H1 (cell line): ENCODE measurements around the gene PPP2R5B.

Source experiments
- POLR2AphosphoS5 ChIP-seq: IDR thresholded peaks from 2 replicates; pipeline ENCODE4 v1.6.1; 2011; ENCODE audit warnings: low read depth, low read length
- USF2 ChIP-seq: IDR thresholded peaks from 2 replicates; pipeline ENCODE4 v1.6.1; 2011; ENCODE audit warnings: low read length, improper control_type of control experiment
- TF ChIP-seq, protein P1 (sequence below), 3 experiments: IDR thresholded peaks; 1 replicate in 2 of 3; 2 replicates in 1 of 3; pipeline versions ENCODE4 v1.5.1 to v1.6.1; 2011; ENCODE audit warnings: low read length in 3 of 3, mild to moderate bottlenecking in 3 of 3, inconsistent platforms in 2 of 3, low read depth in 1 of 3, moderate library complexity in 1 of 3; ENCODE audit not compliant: insufficient read depth in 1 of 3; ENCODE audit errors: control extremely low read depth in 1 of 3

DNA sequence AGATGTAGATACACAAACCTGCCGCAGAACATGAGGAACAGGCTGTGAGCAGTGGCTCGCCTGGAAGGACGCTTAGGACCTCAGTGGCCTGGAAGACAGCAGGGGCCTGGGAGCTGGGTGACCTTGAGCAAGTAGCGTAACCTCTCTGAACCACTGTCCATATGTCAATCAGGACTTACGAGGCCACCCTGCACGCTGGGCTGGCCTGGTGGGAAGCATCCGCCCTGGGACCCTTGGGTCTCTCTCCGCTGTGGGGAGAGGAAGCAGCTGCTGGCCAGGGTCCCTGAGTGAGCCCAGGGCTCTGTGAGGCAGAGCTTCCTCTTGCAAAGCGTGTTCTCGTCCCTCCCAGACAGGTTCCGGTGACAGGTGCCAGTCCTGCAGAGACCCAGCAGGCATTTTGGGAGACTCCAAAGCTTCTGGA is 32.1 kb upstream of the PPP2R5B start:
- TF ChIP-seq POLR2AphosphoS5: no peak
- TF ChIP-seq, protein P1, sequence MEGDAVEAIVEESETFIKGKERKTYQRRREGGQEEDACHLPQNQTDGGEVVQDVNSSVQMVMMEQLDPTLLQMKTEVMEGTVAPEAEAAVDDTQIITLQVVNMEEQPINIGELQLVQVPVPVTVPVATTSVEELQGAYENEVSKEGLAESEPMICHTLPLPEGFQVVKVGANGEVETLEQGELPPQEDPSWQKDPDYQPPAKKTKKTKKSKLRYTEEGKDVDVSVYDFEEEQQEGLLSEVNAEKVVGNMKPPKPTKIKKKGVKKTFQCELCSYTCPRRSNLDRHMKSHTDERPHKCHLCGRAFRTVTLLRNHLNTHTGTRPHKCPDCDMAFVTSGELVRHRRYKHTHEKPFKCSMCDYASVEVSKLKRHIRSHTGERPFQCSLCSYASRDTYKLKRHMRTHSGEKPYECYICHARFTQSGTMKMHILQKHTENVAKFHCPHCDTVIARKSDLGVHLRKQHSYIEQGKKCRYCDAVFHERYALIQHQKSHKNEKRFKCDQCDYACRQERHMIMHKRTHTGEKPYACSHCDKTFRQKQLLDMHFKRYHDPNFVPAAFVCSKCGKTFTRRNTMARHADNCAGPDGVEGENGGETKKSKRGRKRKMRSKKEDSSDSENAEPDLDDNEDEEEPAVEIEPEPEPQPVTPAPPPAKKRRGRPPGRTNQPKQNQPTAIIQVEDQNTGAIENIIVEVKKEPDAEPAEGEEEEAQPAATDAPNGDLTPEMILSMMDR (IDR thresholded peaks at IDR 0.05; ENCODE audit: control extremely low read depth in 1 of 3, insufficient read depth in 1 of 3, low read depth in 1 of 3, low read length in 3 of 3): no peak
- TF ChIP-seq USF2: no peak
